ENCODE data around the gene CDHR3. TPM values are rescaled to one million over a fixed set of nuclear protein-coding genes. Genes with fewer than 3 reads are reported as not detected.

Gene CDHR3
- total and polyA plus RNA-seq, 9 of the 15 experiments (the other 6 are each of a cell fraction or from before 2014, with no cell fraction given) = 0.03 to 0.66 (median 0.24) TPM; not detected in 1

- TF ChIP-seq NONO (IDR thresholded peaks at IDR 0.05; ENCODE audit: low read depth in 2 of 2, low read length in 1 of 2) (no peak), KDM2B (CRISPR knock-in tag; IDR thresholded peaks at IDR 0.05) (no peak), CEBPZ (IDR thresholded peaks at IDR 0.05; ENCODE audit: borderline replicate concordance, low read depth, low read length) (no peak)
- TF ChIP-seq, protein P1, sequence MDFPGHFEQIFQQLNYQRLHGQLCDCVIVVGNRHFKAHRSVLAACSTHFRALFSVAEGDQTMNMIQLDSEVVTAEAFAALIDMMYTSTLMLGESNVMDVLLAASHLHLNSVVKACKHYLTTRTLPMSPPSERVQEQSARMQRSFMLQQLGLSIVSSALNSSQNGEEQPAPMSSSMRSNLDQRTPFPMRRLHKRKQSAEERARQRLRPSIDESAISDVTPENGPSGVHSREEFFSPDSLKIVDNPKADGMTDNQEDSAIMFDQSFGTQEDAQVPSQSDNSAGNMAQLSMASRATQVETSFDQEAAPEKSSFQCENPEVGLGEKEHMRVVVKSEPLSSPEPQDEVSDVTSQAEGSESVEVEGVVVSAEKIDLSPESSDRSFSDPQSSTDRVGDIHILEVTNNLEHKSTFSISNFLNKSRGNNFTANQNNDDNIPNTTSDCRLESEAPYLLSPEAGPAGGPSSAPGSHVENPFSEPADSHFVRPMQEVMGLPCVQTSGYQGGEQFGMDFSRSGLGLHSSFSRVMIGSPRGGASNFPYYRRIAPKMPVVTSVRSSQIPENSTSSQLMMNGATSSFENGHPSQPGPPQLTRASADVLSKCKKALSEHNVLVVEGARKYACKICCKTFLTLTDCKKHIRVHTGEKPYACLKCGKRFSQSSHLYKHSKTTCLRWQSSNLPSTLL (IDR thresholded peaks at IDR 0.05) = no peak
These were observed 95.9 kb downstream of the CDHR3 start (continued) for GRCh38 chr7:106058928-106059324.

All from K562 (cell line).